Measurements from ENCODE around the gene TMUB2. TPM values are rescaled to one million over a fixed set of nuclear protein-coding genes. Genes with fewer than 3 reads are reported as not detected.
A peak's percentile ranks its signal among the peaks of the same experiment; 100 is the strongest.

The TMUB2 gene
- total and polyA plus RNA-seq, 4 donors, result 32.1 to 40.2 (median 37.2) TPM

- Histone ChIP-seq H3K4me1 (ENCODE audit: control insufficient read depth in 5 of 5, insufficient read depth in 5 of 5, low read length in 5 of 5) (peaks cover 0 to 10% (median 4%) of the 10 kb centered on the region in 5 donors), H3K36me3 (ENCODE audit: control insufficient read depth in 4 of 4, insufficient read depth in 4 of 4, low read length in 4 of 4) (peaks cover 0 to 2% (median 0%) of the 10 kb centered on the region in 4 donors), H3K4me3 (no peak overlapping the region), H3K27me3 (ENCODE audit: control insufficient read depth in 3 of 3, insufficient read depth in 3 of 3, low read length in 2 of 3) (peaks cover 0 to 5% (median 0%) of the 10 kb centered on the region in 3 donors), H3K9ac (ENCODE audit: insufficient read depth in 1 of 2, low read length in 2 of 2) (no peak overlapping the region), H3K9me3 (ENCODE audit: control insufficient read depth in 4 of 4, insufficient read depth in 3 of 4, low read length in 3 of 4) (no peaks in the 10 kb centered on the region), H3K27ac (ENCODE audit: low read depth in 1 of 2, low read length in 1 of 2) (peak overlapping the region in 1 of 2 donors; percentile 64)
- DNase-seq, result no peak
- WGBS, 2 donors, result 67 to 78% methylated on average over 5 of the region's 5 CpGs
- TF ChIP-seq CTCF (IDR thresholded peaks at IDR 0.05; ENCODE audit: control extremely low read depth, extremely low read depth), result no peak
- no peak for ATAC-seq (ENCODE audit: insufficient read depth, low FRiP score)
Measured at GRCh38 chr17:44170135-44170498, 16.7 kb upstream of the TMUB2 start.

GRCh38 chr17:44170499-44171201 lies 16.1 kb upstream of the TMUB2 start, which contains the start of gene ASB16:
TSS of gene ASB16 (plus strand) at chr17:44170704. CDS start at chr17:44170790, 86 bp downstream.
- H3K4me3 ChIP-seq, result no peak within 1 kb of the TSS
- H3K36me3 ChIP-seq (ENCODE audit: control insufficient read depth in 4 of 4, insufficient read depth in 4 of 4, low read length in 4 of 4), result peaks cover 0 to 2% (median 0%) of the 10 kb centered on the region in 4 donors
- TF ChIP-seq CTCF (IDR thresholded peaks at IDR 0.05; ENCODE audit: control extremely low read depth, extremely low read depth), result no peak
- DNase-seq, result peak in 1 of 3 donors; percentile 34
- H3K9ac ChIP-seq (ENCODE audit: insufficient read depth in 1 of 2, low read length in 2 of 2), result peak within 1 kb of the TSS in 1 of 2 donors; percentile 25
- peaks cover 0 to 5% (median 0%) of the 10 kb centered on the region in 3 donors for H3K27me3 ChIP-seq (ENCODE audit: control insufficient read depth in 3 of 3, insufficient read depth in 3 of 3, low read length in 2 of 3)
- peak within 1 kb of the TSS in 1 of 2 donors; percentile 92 for H3K27ac ChIP-seq (ENCODE audit: low read depth in 1 of 2, low read length in 1 of 2)
- ATAC-seq (ENCODE audit: insufficient read depth, low FRiP score), result no peak
- H3K9me3 ChIP-seq (ENCODE audit: control insufficient read depth in 4 of 4, insufficient read depth in 3 of 4, low read length in 3 of 4), result no peaks in the 10 kb centered on the region
- peaks cover 0 to 10% (median 4%) of the 10 kb centered on the region in 5 donors for H3K4me1 ChIP-seq (ENCODE audit: control insufficient read depth in 5 of 5, insufficient read depth in 5 of 5, low read length in 5 of 5)
- WGBS, 2 donors, result 33 to 50% methylated on average over 21 of the region's 21 CpGs

GRCh38 chr17:44171931-44172455 lies 14.8 kb upstream of the TMUB2 start:
- DNase-seq (no peak), ATAC-seq (ENCODE audit: insufficient read depth, low FRiP score) (no peak)
- Histone ChIP-seq H3K9ac (ENCODE audit: insufficient read depth in 1 of 2, low read length in 2 of 2) (no peak overlapping the region), H3K9me3 (ENCODE audit: control insufficient read depth in 4 of 4, insufficient read depth in 3 of 4, low read length in 3 of 4) (no peaks in the 10 kb centered on the region), H3K27me3 (ENCODE audit: control insufficient read depth in 3 of 3, insufficient read depth in 3 of 3, low read length in 2 of 3) (peaks cover 0 to 5% (median 0%) of the 10 kb centered on the region in 3 donors), H3K27ac (ENCODE audit: low read depth in 1 of 2, low read length in 1 of 2) (no peak overlapping the region), H3K4me3 (no peak overlapping the region), H3K36me3 (ENCODE audit: control insufficient read depth in 4 of 4, insufficient read depth in 4 of 4, low read length in 4 of 4) (peaks cover 2 to 7% (median 3%) of the 10 kb centered on the region in 4 donors), H3K4me1 (ENCODE audit: control insufficient read depth in 5 of 5, insufficient read depth in 5 of 5, low read length in 5 of 5) (peaks cover 0 to 10% (median 4%) of the 10 kb centered on the region in 5 donors)
- TF ChIP-seq CTCF (IDR thresholded peaks at IDR 0.05; ENCODE audit: control extremely low read depth, extremely low read depth), result no peak
- 79 to 86% methylated on average over 17 of the region's 17 CpGs for WGBS, 2 donors

Measured in lung (tissue), 12 donors.